Loucy (cell line): ENCODE measurements around the gene OR52A5.
A peak's percentile ranks its signal among the peaks of the same experiment; 100 is the strongest.

ENCODE experiments used
- H2AFZ ChIP-seq: fragments of 200-600 bp; sonication (generic); 2 replicates; pipeline ENCODE4 v1.6.0; 2016; ENCODE audit warnings: antibody characterized with exemption, mild to moderate bottlenecking, low read length, moderate library complexity
- H3F3A ChIP-seq: fragments of 200-600 bp; 2 replicates; pipeline ENCODE4 v1.6.0; 2016; ENCODE audit warnings: antibody characterized with exemption, low read depth, mild to moderate bottlenecking
- H3K27me3 ChIP-seq: fragments of 200-600 bp; sonication (generic); 2 replicates; pipeline ENCODE4 v1.6.1; 2014; ENCODE audit warnings: low read length, mild to moderate bottlenecking; ENCODE audit not compliant: insufficient read depth, poor library complexity, severe bottlenecking
- H3K36me3 ChIP-seq: fragments of 200-600 bp; sonication (generic); 2 replicates; pipeline ENCODE4 v1.6.1; 2016; ENCODE audit warnings: low read length; ENCODE audit not compliant: insufficient read depth
- H3K4me1 ChIP-seq: fragments of 200-600 bp; sonication (generic); 2 replicates; pipeline ENCODE4 v1.5.1; 2014; ENCODE audit warnings: low read length, mild to moderate bottlenecking; ENCODE audit not compliant: insufficient read depth, poor library complexity, severe bottlenecking
- H3K4me2 ChIP-seq: fragments of 200-600 bp; sonication (generic); 2 replicates; pipeline ENCODE4 v1.6.0; 2014; ENCODE audit warnings: antibody characterized with exemption, low read length, low read depth, mild to moderate bottlenecking; ENCODE audit not compliant: poor library complexity, severe bottlenecking
- H3K4me3 ChIP-seq: fragments of 200-600 bp; sonication (generic); 2 replicates; pipeline ENCODE4 v1.5.1; 2014; ENCODE audit warnings: low read length, mild to moderate bottlenecking, mixed read lengths; ENCODE audit not compliant: poor library complexity, severe bottlenecking
- H3K79me2 ChIP-seq: fragments of 200-600 bp; sonication (generic); 2 replicates; pipeline ENCODE4 v1.6.1; 2014; ENCODE audit warnings: low read length; ENCODE audit not compliant: insufficient read depth
- H3K9ac ChIP-seq: fragments of 200-600 bp; sonication (generic); 2 replicates; pipeline ENCODE4 v1.6.0; 2014; ENCODE audit warnings: mild to moderate bottlenecking, low read depth, low read length, moderate library complexity; ENCODE audit not compliant: poor library complexity, severe bottlenecking
- H3K9me2 ChIP-seq: fragments of 200-600 bp; sonication (generic); replicated peaks from 2 replicates; pipeline ENCODE4 v1.6.1; 2016; ENCODE audit warnings: low read depth, low read length, mixed read lengths
- H3K9me3 ChIP-seq: fragments of 200-600 bp; sonication (generic); 2 replicates; pipeline ENCODE4 v1.6.1; 2014; ENCODE audit warnings: mild to moderate bottlenecking, antibody characterized with exemption, low read length, low read depth; ENCODE audit not compliant: insufficient read depth
- H4K20me1 ChIP-seq: fragments of 200-600 bp; sonication (generic); 2 replicates; pipeline ENCODE4 v1.6.0; 2014; ENCODE audit warnings: antibody characterized with exemption, low read length, mild to moderate bottlenecking; ENCODE audit not compliant: insufficient read depth, poor library complexity, severe bottlenecking
- CTCF ChIP-seq: fragments of 200-600 bp; sonication (generic); conservative IDR thresholded peaks from 2 replicates; pipeline ENCODE4 v1.5.1; 2014; ENCODE audit warnings: mild to moderate bottlenecking, antibody characterized with exemption, low read length
- EZH2phosphoT487 ChIP-seq: fragments of 200-600 bp; IDR thresholded peaks from 2 replicates; pipeline ENCODE4 v1.6.1; 2018; ENCODE audit warnings: antibody characterized with exemption, mild to moderate bottlenecking, moderate library complexity, borderline replicate concordance

OR52A5 gene

GRCh38 chr11:5123802-5124521 lies 14.2 kb downstream of the OR52A5 start:
- peak overlapping the region; percentile 63 for H2AFZ ChIP-seq
- no peak overlapping the region for H3K4me3 ChIP-seq
- H3K27me3 ChIP-seq: no peaks in the 10 kb centered on the region

DNA sequence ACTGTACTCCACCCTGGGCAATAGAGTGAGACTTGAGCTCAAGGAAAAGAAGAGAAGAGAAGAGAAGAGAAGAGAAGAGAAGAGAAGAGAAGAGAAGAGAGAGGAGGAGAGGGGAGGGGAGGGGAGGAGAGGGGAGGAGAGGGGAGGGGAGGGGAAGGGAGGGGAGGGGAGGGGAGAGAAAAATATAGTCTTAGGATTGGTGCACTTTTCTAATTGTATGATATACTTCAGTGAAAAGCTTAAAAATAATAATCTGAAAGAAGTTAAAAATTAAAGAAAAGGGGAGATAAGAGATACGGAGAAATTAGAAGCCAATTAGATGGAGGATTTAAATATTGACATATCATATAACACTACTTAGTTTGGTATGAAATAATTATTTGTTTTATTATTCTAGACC lies 19.3 kb downstream of the OR52A5 start:
- H3K27me3 ChIP-seq: no peaks in the 10 kb centered on the region
- no peak overlapping the region for H3K9ac ChIP-seq
- no peaks in the 10 kb centered on the region for H3K9me3 ChIP-seq
- H3K36me3 ChIP-seq: no peaks in the 10 kb centered on the region
- no peaks in the 10 kb centered on the region for H3K9me2 ChIP-seq
- H4K20me1 ChIP-seq: no peaks in the 10 kb centered on the region
- no peaks in the 10 kb centered on the region for H3K79me2 ChIP-seq
- no peak overlapping the region for H3K4me3 ChIP-seq
- no peaks in the 10 kb centered on the region for H3F3A ChIP-seq
- H2AFZ ChIP-seq: no peak overlapping the region
- H3K4me1 ChIP-seq: no peaks in the 10 kb centered on the region
- no peak overlapping the region for H3K4me2 ChIP-seq
- TF ChIP-seq CTCF (no peak), EZH2phosphoT487 (no peak)

More at GRCh38 chr11:5123802-5124521, 14.2 kb downstream of the OR52A5 start:
- Histone ChIP-seq H3K4me1 (no peaks in the 10 kb centered on the region), H3K79me2 (no peaks in the 10 kb centered on the region), H3F3A (no peaks in the 10 kb centered on the region), H3K9ac (no peak overlapping the region), H3K36me3 (no peaks in the 10 kb centered on the region), H3K4me2 (no peak overlapping the region), H3K9me2 (no peaks in the 10 kb centered on the region), H3K9me3 (no peaks in the 10 kb centered on the region), H4K20me1 (no peaks in the 10 kb centered on the region)
- TF ChIP-seq CTCF (peak; percentile 93), EZH2phosphoT487 (no peak)

GRCh38 chr11:5117588-5117987 lies 20.6 kb downstream of the OR52A5 start:
- no peaks in the 10 kb centered on the region for H3K27me3 ChIP-seq

More at GRCh38 chr11:5117588-5117987, 20.6 kb downstream of the OR52A5 start:
- Histone ChIP-seq H3K9me2 (no peaks in the 10 kb centered on the region), H3K36me3 (no peaks in the 10 kb centered on the region), H3F3A (no peaks in the 10 kb centered on the region), H3K9me3 (no peaks in the 10 kb centered on the region), H4K20me1 (no peaks in the 10 kb centered on the region), H2AFZ (no peak overlapping the region), H3K4me1 (no peaks in the 10 kb centered on the region), H3K4me3 (no peak overlapping the region), H3K79me2 (no peaks in the 10 kb centered on the region), H3K4me2 (no peak overlapping the region), H3K9ac (no peak overlapping the region)
- no peak for TF ChIP-seq EZH2phosphoT487
- no peak for TF ChIP-seq CTCF
